GM19023 (cell line): Measurements from ENCODE around the gene IFNA21.
"Not testable (repeated sequence)": the region's sequence is repeated elsewhere in the genome, so short reads cannot be mapped to it uniquely, and the experiment has no call there.

Experiments
- ATAC-seq: cut with Tn5 transposase; IDR thresholded peaks from one replicate; pipeline ENCODE4 v1.9.1; 2021; ENCODE audit warnings: mild to moderate bottlenecking, moderate library complexity; ENCODE audit not compliant: unreplicated experiment

IFNA21 gene

DNA sequence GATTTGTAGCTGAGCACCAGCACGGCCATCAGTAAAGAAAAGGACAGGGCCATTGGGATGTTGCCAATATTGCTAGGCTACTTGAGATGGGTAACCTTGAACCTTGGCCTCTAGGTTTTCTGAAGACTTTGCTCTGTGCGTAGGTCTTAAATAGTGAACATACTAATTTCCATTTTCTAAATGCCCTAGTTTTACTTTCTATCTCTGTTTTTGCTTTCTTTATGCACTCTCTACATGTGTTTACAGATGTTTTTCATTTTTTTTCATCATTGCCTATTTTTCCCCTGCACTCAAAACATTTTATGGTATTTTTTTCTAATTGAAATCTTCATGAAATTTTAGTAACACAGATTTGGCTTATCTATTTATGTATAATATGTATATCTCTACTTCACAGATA lies at the start of gene IFNA21:
Gene IFNA21 (minus strand): TSS at position 101 of the 400 bp plus-strand sequence. CDS start 48 bp downstream, at position 53.
- ATAC-seq: not testable (repeated sequence)

DNA sequence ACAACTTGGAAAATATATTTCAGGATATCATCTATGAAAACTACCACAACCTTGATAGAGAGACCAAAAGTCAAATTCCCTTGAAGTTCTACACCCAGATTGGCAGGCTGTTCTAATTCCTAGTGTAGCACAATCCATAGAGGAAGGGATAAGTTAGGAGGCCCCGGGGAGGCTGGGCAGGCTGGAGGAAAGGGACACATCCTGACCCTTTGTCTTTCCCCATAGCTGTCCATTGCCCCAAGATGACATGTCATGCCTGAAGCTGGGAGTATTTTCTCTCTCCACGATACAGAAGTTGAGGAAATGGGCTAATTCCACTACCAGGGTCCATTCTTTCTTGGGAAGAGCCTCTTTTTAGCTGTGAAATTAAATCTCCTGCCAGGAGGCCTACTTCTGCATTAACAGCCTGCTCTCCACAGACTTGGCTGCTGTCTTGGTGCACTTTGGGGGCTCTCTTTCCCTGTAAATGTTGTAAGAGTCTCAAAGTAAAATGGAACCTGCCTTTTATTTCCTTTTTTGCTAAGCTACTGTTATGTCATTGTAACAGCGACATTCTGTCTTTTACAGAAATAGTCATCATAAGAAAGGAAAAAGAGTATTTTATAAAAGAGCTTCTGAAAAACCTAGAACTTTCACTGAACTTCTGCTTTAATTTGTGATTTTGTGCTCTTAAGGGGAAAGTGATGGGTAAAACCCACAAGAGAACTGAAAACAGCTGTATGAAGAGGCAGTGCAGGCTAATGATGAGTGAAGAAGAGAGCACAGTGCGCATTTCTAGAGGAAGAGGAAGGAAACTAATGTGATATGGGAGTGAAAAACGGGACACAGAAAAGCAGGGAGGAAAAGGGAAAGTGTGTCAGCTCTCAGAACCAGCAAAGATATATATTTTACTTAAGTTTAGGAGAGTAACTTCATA lies 47.2 kb upstream of the IFNA21 start:
- peak; percentile 66 for ATAC-seq

DNA sequence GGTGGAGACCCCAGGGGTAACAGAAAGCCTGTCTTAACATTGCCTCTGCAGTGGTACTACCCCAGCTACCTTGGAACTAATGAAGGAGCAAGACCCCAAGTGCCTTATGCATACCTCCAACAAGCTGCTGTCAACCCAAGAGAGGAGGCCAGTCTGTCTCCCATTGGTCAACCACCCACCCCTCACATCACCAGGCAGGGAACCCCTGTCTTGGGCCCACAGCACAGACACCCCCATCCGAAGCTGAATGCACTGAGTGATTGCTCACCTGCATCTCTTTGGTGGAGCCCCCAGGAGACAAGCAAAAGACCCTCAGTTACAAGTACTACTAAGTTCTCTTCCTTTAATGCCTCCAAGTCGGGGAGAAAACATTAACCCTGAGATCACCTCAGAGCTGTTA lies 45.7 kb upstream of the IFNA21 start:
- not testable (repeated sequence) for ATAC-seq

DNA sequence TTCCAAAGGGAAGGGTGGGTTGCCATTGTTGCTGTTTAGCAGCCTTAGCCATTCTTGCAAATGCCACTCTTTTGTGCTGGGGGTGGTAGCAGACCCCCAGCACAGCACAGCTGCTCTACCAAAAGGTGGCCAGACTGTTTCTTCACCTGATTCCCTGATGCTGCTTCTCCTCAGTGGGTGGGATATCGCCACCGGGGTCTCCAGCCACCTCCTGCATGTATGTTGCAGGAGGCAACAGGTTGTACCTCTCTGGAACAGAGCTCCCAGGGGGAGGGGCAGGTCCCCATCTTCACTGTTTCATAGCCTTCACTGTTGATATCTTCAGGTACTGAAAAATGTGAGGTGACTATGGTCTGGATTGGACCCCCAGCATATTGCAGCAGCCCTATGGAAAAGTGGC lies 44.3 kb upstream of the IFNA21 start:
- not testable (repeated sequence) for ATAC-seq

DNA sequence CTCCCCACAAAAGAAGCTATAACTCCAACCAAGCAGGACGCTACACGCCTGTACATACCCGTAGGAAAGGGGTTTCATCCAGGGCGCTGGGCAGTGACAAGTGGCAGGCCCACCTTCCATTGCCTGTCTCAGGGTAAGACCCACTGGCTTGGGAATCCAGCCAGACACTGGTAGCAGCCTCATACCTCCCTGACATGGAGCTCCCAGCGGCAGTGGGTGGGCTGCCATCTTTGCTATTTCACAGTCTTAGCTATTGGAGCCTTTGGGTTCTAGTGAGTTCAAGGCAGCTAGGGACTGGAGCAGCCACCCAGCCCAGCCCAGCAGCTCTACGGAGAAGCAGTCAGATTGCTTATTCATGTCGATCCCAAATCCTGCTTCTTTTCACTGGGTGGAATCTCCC lies 43.9 kb upstream of the IFNA21 start:
- ATAC-seq: no peak

DNA sequence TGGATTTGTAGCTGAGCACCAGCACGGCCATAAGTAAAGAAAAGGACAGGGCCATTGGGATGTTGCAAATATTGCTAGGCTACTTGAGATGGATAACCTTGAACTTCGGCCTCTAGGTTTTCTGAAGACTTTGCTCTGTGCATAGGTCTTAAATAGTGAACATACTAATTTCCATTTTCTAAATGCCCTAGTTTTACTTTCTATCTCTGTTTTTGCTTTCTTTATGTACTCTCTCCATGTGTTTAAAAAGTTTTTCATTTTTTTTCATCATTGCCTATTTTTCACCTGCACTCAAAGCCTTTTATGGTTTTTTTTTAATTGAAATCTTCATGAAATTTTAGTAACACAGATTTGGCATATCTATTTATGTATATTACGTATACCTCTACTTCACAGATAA lies 40.6 kb upstream of the IFNA21 start, which contains the start of gene IFNA10:
Gene IFNA10 (minus strand): TSS at position 101 of the 400 bp plus-strand sequence. CDS start 46 bp downstream, at position 55.
- not testable (repeated sequence) for ATAC-seq

DNA sequence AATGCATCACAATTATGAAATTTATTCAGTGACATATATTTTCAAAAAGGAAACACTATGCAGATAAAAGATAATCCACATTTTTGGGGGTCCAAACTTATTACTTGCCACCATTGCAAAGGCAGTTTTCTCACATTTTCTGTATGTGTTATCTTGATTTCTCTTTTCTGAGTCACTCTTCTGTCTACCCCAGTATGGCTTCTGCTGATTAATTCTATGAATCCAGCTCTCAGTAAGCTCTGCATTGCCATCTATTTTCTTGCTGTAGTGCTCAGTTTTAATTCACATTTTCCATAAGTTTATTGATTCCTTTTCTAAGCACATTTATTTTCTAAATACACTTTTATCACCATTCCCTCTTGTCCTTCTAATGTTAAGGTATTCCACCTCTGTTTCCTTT lies 38.7 kb upstream of the IFNA21 start:
- ATAC-seq: no peak

DNA sequence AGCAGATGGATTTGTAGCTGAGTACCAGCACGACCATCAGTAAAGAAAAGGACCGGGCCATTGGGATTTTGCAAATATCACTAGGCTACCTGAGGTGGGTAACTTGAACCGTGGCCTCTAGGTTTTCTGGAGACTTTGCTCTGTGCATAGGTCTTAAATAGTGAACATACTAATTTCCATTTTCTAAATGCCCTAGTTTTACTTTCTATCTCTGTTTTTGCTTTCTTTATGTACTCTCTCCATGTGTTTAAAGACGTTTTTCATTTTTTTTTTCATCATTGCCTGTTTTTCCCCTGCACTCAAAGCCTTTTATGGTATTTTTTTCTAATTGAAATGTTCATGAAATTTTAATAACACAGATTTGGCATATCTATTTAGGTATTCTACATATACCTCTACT lies 35.6 kb upstream of the IFNA21 start, which contains the start of gene IFNA7:
Gene IFNA7 (minus strand): TSS at position 101 of the 400 bp plus-strand sequence. CDS start 40 bp downstream, at position 61.
- not testable (repeated sequence) for ATAC-seq

DNA sequence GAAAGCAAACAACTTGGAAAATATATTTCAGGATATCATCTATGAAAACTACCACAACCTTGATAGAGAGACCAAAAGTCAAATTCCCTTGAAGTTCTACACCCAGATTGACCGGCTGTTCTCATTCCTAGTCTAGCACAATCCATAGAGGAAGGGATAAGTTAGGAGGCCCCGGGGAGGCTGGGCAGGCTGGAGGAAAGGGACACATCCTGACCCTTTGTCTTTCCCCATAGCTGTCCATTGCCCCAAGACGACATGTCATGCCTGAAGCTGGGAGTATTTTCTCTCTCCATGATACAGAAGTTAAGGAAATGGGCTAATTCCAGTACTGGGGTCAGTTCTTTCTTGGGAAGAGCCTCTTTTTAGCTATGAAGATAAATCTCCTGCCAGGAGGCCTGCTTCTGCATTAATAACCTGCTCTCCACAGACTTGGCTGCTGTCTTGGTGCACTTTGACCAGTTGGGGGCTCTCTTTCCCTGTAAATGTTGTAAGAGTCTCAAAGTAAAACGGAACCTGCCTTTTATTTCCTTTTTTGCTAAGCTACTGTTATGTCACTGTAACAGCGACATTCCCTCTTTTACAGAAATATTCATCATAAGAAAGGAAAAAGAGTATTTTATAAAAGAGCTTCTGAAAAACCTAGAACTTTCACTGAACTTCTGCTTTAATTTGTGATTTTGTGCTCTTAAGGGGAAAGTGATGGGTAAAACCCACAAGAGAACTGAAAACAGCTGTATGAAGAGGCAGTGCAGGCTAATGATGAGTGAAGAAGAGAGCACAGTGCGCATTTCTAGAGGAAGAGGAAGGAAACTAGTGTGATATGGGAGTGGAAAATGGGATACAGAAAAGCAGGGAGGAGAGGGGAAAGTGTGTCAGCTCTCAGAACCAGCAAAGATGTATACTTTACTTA lies 28.7 kb upstream of the IFNA21 start:
- ATAC-seq: peak; percentile 91

DNA sequence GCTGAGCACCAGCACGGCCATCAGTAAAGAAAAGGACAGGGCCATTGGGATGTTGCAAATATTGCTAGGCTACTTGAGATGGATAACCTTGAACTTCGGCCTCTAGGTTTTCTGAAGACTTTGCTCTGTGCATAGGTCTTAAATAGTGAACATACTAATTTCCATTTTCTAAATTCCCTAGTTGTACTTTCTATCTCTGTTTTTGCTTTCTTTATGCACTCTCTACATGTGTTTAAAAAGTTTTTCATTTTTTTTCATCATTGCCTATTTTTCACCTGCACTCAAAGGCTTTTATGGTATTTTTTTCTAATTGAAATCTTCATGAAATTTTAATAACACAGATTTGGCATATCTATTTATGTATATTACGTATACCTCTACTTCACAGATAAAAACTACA lies 21.0 kb upstream of the IFNA21 start, which contains the start of gene IFNA4:
Gene IFNA4 (minus strand): TSS at position 101 of the 400 bp plus-strand sequence. CDS start 56 bp downstream, at position 45.
- ATAC-seq: not testable (repeated sequence)

DNA sequence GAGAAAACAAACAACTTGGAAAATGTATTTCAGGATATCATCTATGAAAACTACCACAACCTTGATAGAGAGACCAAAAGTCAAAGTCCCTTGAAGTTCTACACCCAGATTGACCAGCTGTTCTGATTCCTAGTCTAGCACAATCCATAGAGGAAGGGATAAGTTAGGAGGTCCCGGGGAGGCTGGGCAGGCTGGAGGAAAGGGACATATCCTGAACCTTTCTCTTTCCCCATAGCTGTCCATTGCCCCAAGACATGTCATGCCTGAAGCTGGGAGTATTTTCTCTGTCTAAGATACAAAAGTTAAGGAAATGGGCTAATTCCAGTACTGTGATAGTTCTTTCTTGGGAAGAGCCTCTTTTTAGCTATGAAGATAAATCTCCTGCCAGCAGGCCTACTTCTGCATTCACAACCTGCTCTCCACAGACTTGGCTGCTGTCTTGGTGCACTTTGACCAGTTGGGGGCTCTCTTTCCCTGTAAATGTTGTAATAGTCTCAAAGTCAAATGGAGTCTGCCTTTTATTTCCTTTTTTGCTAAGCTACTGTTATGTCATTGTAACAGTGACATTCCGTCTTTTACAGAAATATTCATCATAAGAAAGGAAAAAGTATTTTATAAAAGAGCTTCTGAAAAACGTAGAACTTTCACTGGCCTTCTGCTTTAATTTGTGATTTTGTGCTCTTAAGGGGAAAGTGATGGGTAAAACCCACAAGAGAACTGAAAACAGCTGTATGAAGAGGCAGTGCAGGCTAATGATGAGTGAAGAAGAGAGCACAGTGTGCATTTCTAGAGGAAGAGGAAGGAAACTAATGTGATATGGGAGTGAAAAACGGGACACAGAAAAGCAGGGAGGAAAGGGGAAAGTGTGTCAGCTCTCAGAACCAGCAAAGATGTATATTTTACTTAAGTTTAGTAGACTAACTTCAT lies 16.6 kb upstream of the IFNA21 start:
- peak; percentile 95 for ATAC-seq

DNA sequence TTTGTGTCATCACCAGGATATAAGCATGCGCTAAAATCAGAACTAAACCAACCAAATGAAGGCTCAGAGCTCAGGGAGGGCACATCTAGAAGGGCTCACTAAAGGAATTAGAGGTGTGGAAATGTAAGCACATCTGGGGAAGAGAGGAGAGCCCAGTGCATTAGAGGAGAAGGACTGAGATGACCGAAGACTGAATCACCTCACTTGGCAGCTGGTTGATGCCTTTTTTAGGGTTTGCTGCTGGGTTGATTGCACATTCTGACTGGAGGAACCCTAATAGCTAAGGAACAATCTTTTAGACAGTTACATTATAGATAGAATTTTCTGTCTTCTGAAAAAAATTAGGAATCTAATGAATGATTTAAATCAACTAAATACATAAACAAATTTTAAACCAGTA lies 8.2 kb upstream of the IFNA21 start:
- no peak for ATAC-seq

DNA sequence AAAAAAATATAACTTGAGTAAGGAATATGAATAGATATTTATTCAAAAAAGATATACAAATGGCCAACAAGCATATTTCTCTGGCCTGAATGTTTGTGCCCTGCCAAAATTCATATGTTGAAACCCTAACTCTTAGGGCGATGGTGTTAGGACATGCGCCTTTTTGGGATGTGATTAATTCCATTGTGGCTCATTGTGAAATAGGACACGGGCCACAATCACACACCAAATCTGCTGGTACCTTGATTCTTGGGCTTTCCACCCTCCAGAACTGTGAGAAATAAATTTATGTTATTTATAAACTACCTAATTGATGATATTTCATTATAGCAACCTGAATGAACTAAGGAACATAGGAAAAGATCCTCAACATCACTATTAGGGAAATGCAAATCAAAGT lies 5.7 kb upstream of the IFNA21 start:
- ATAC-seq: no peak

DNA sequence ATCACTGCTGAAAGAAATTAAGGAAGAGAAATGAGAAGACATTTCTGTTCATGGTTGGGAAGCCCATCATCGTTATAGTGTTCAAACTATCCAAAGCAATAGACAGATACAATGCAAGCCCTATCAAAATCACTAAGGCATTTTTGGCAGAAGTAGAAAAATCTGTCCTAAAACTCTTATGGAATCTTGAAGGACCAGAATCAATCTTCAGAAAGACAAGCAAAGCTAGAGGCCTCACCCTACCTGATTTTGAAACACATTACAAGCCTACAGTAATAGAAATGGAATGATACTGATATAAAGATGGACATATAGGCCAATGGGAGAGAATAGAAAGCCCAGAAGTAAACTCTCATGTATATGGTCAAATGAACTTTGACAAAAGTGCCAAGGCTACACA lies 4.9 kb upstream of the IFNA21 start:
- no peak for ATAC-seq

DNA sequence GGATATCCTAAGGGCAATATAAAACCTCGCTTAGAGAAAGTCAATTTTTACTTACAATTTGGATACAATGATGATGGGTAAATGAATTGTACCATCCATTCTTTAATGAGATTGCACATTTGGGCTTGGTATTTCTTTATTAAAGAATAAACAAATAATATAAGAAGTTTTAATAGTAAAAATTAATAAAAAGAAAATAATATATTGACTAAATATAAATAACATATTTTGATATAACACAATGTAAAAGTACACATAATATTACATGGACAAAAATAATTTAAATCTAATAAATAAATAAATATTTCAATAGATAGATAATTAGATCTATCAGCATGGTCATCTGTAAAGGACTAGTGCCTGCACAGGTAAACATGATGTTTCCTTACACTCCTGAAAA lies 944 bp downstream of the IFNA21 start:
- ATAC-seq: no peak

DNA sequence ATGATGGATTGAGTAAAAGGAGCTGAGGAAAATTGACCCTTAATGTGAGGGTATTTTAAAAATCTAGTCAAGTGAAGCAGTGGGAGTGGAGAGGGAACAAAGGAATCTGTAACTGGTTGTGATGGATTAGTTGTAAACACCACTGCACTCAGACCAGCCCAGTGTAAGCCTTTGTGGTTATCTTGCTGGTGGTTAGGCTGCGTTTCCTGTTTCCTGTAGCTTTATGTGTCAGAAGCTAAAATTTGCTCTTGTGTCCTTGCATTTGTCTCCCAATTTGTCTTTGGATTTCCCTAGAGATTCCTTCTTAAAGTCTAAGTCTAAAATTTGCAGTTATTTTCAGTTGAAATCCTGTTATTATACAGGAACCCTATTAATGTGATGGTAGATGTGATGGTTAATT lies 6.3 kb downstream of the IFNA21 start:
- ATAC-seq: no peak

DNA sequence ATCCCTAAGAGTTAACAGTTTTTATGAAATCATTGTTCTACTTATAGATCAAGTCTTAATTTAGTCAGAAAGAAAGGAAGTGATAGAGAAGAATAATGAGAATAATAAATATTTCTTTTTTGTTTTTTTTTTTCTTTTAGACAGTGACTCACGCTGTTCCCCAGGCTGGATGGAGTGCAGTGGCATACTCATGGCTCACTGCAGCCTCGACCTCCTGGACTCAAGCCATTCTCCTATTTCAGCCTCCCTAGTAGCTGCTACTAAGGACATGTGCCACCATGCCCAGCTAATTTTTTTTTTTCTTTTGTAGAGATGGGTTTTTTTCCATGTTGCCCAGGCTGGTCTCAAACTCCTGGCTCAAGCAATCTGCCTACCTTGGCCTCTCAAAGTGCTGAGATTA lies 11.0 kb downstream of the IFNA21 start:
- ATAC-seq: no peak

DNA sequence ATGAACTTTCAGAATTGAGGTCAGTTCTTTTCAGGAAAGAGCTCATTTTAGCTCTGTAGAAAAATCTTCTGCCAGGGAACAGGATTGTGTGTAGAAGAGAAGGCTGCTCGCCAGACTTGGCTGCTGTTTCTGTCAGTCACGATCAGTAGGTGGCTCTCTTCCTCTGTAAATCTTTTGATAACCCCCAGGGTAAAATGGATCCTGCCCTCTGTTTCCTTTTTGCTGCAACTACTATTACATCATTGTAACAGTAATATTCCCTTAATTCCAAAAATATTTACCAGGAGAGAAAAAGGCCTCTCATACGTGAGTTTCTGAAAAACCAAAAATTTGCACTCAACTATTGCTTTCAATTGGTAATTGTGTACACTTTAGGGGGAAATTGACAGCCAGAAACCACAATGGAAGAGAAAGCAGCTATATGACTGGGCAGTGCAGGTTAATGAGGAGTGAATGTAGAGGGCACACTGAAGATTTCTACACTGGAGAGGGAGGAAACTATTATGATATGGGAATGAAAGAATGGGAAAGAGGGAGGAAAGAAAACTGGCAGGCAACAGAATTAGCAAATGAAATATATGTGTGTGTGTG lies 12.3 kb downstream of the IFNA21 start:
- ATAC-seq: peak; percentile 79

DNA sequence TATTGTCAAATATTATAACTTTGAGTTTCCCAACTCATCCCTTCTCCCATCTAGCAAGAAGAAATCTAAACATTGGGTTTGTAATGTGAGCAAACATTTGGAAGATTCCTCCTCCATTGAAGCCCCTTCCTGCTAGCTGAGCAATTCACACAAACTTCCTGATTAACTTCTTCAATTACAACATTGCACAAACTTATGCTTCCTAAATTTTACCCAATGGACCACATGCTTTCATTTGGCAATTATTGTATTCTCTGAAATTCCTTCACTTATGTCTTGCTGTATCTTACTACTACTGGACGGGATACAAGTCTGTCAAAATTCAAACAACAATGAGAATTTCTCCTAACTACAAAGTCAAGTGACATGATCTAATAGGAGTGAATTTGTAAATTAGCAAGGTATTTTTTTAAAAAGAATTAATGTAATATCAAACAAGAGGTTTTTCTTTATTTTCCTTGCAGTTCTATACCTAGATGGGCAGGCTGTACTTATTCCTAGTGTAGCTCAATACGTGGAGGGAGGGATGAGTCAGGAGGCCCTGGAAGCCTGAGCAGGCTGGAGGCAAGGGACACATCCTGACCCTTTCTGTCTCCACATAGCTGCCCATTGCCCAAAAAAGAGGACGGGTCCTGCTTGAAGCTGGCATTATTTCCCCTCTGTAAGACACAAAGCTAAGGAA lies 13.0 kb downstream of the IFNA21 start:
- peak; percentile 25 for ATAC-seq
